Activated CD8-positive, alpha-beta memory T cell treated with anti-CD3 and anti-CD28 coated beads, Interleukin-2, amount 50 U/mL, for 48 hours (primary cell): ENCODE results near the gene CCDC91.

Experiments
- DNase-seq: peaks from one replicate; pipeline ENCODE4 v3.0.0-alpha.2; 2020

Gene CCDC91

GRCh38 chr12:28550757-28551704 lies 360.8 kb downstream of the CCDC91 start:
- no peak for DNase-seq

GRCh38 chr12:28552251-28552970 lies 362.2 kb downstream of the CCDC91 start:
- DNase-seq = no peak

GRCh38 chr12:28555748-28556147 lies 365.5 kb downstream of the CCDC91 start:
- DNase-seq = no peak

GRCh38 chr12:28558250-28558649 lies 368.0 kb downstream of the CCDC91 start:
- no peak for DNase-seq

- DNase-seq = no peak
Observed at GRCh38 chr12:28563286-28563685, 373.0 kb downstream of the CCDC91 start.

GRCh38 chr12:28563936-28564335 lies 373.7 kb downstream of the CCDC91 start:
- DNase-seq = no peak

- no peak for DNase-seq
Observed at GRCh38 chr12:28568118-28568517, 377.9 kb downstream of the CCDC91 start.

- DNase-seq = no peak
Observed at GRCh38 chr12:28568704-28569103, 378.4 kb downstream of the CCDC91 start.

GRCh38 chr12:28569698-28570411 lies 379.6 kb downstream of the CCDC91 start:
- no peak for DNase-seq

GRCh38 chr12:28570811-28571210 lies 380.6 kb downstream of the CCDC91 start:
- DNase-seq = no peak

- DNase-seq = no peak
Observed at GRCh38 chr12:28574746-28575592, 384.7 kb downstream of the CCDC91 start.

GRCh38 chr12:28575593-28576205 lies 385.4 kb downstream of the CCDC91 start:
- DNase-seq = no peak

GRCh38 chr12:28578361-28578760 lies 388.1 kb downstream of the CCDC91 start:
- no peak for DNase-seq

GRCh38 chr12:28578833-28579252 lies 388.6 kb downstream of the CCDC91 start:
- DNase-seq = no peak

- no peak for DNase-seq
Observed at GRCh38 chr12:28582672-28583376, 392.6 kb downstream of the CCDC91 start.

- no peak for DNase-seq
Observed at GRCh38 chr12:28583701-28584261, 393.5 kb downstream of the CCDC91 start.

GRCh38 chr12:28585146-28585545 lies 394.9 kb downstream of the CCDC91 start:
- no peak for DNase-seq

- DNase-seq = no peak
Observed at GRCh38 chr12:28586481-28586880, 396.2 kb downstream of the CCDC91 start.

GRCh38 chr12:28591831-28592230 lies 401.6 kb downstream of the CCDC91 start:
- no peak for DNase-seq
